Epithelial cell of esophagus (primary cell): ENCODE data around the gene AARS1.
"Not testable (repeated sequence)": the region's sequence is repeated elsewhere in the genome, so short reads cannot be mapped to it uniquely, and the experiment has no call there.

Experiments
- DNase-seq: peaks from one replicate; pipeline ENCODE4 v3.0.0; 2010; ENCODE audit warnings: low read depth
- H3K4me3 ChIP-seq: 2 replicates; pipeline ENCODE4 v1.5.1; 2011; ENCODE audit warnings: mild to moderate bottlenecking, low read length, control low read depth

Gene AARS1

GRCh38 chr16:70218586-70218985 lies 70.7 kb downstream of the AARS1 start:
- peak; percentile 16 for DNase-seq

DNA sequence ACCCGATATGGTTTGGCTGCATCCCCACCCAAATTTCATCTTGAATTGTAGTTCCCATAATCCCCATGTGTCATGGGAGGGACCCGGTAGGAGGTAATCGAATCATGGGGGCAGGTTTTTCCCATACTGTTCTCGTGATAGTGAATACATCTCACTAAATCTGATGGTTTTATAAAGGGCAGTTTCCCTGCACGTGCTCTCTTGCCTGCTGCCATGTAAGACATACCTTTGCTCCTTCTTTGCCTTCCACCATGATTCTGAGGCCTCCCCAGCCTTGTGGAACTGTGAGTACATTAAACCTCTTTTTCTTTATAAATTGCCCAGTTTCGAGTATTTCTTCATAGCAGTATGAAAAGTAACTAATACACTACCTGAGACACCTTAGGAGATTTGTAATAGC lies 82.9 kb downstream of the AARS1 start:
- not testable (repeated sequence) for H3K4me3 ChIP-seq, DNase-seq

More at GRCh38 chr16:70218586-70218985, 70.7 kb downstream of the AARS1 start:
- H3K4me3 ChIP-seq = not testable (repeated sequence)

DNA sequence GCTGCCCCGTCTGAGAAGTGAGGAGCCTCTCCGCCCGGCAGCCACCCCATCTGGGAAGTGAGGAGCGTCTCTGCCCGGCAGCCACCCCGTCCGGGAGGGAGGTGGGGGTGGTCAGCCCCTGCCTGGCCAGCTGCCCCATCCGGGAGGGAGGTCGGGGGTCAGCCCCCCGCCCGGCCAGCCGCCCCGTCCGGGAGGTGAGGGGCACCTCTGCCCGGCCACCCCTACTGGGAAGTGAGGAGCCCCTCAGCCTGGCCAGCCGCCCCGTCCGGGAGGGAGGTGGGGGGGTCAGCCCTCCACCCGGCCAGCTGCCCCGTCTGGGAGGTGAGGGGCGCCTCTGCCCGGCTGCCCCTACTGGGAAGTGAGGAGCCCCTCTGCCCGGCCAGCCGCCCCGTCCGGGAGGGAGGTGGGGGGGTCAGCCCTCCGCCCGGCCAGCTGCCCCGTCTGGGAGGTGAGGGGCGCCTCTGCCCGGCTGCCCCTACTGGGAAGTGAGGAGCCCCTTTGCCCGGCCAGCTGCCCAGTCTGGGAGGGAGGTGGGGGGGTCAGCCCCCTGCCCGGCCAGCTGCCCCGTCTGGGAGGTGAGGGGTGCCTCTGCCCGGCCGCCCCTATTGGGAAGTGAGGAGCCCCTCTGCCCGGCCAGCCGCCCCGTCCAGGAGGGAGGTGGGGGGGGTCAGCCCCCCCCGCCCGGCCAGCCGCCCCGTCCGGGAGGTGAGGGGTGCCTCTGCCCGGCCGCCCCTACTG lies 84.5 kb downstream of the AARS1 start:
- not testable (repeated sequence) for H3K4me3 ChIP-seq, DNase-seq

DNA sequence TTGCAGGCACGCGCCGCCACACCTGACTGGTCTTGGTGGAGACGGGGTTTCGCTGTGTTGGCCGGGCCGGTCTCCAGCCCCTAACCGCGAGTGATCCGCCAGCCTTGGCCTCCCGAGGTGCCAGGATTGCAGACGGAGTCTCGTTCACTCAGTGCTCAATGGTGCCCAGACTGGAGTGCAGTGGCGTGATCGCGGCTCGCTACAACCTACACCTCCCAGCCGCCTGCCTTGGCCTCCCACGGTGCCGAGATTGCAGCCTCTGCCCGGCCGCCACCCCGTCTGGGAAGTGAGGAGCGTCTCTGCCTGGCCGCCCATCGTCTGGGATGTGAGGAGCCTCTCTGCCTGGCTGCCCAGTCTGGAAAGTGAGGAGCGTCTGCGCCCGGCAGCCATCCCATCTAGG lies 85.3 kb downstream of the AARS1 start:
- not testable (repeated sequence) for DNase-seq, H3K4me3 ChIP-seq

DNA sequence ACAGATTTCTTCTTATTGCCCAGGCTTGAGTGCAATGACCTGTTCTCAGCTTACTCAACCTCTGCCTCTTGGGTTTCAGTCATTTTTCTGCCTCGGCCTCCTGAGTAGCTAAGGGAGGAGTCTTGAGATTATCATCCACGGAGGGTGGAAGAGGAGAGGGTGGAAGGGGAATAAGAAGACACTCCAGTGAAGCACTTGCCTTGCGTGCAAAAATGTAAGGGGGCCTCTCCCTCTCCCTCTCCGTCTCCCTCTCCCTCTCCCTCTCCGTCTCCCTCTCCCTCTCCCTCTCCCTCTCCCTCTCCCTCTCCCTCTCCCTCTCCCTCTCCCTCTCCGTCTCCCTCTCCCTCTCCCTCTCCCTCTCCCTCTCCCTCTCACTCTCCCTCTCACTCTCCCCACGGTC lies 85.8 kb downstream of the AARS1 start:
- not testable (repeated sequence) for H3K4me3 ChIP-seq, DNase-seq
